Measurements from ENCODE around the gene PCDH9. TPM values are rescaled to one million over a fixed set of nuclear protein-coding genes. Genes with fewer than 3 reads are reported as not detected.

Gene PCDH9
- total and polyA plus RNA-seq, 10 of the 15 experiments (the other 5 are each of a cell fraction or from before 2014, with no cell fraction given), result 0.02 to 2.3 (median 0.05) TPM; not detected in 1

DNA sequence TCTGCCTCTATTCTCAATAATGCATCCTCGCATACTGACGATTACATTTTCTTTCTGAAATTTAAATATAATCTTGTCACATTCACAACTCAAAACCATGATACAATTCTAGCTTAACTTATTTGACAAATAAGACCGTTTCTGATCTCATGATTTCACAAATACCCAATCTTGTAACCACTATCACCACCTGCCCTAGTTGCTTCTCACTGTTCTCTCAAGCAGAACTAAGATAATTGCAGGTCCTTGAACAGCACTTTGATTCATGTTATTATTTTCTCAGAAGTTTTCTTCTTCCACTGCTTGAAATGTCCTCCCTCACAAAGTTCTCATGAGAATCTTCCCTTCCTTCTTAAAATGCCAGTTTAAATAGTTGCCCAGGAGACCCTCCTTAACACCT is 211.4 kb downstream of the PCDH9 start:
- H3K79me2 ChIP-seq (ENCODE audit: control insufficient read depth, insufficient read depth, low read length), result no peaks in the 10 kb centered on the region
- RAD21 ChIA-PET (ENCODE audit: unreplicated experiment), result no interaction called here
- ATAC-seq (no peak), FAIRE-seq (no peak), DNase-seq (ENCODE audit: low read depth, low spot score) (no peak)
- no peak overlapping the region for H3K27ac ChIP-seq (ENCODE audit: control insufficient read depth, insufficient read depth)
- intact Hi-C loops (cut with micrococcal nuclease; ENCODE audit: unreplicated experiment), result no loop called here
- H2AFZ ChIP-seq (ENCODE audit: control insufficient read depth, low read depth, low read length), result no peak overlapping the region
- CTCF ChIA-PET, result interaction anchor here (1.0 to 1.4 kb wide), 2 partner anchors 11 to 18 kb away, joined by 3 read pairs; no protein-coding TSS in a partner anchor
- H3K36me3 ChIP-seq (ENCODE audit: control insufficient read depth in 2 of 2, insufficient read depth in 2 of 2, low read length in 1 of 2), result no peaks in the 10 kb centered on the region
- H3K27me3 ChIP-seq (replicated peaks in 1 of 2; ENCODE audit: control insufficient read depth in 2 of 2, insufficient read depth in 2 of 2, low read length in 1 of 2), result no peaks in the 10 kb centered on the region
- WGBS (ENCODE audit: insufficient coverage, insufficient replicate concordance, low lambda C conversion rate, missing lambda C conversion rate), result 59% methylated on average over 3 of the region's 3 CpGs
- in situ Hi-C loops (cut with MboI), result no loop called here
- no TSS peak for BruUV-seq (replicated peaks)
- no peaks in the 10 kb centered on the region for H4K20me1 ChIP-seq (ENCODE audit: control insufficient read depth, insufficient read depth)
- H3K4me1 ChIP-seq (ENCODE audit: control insufficient read depth, insufficient read depth, low read length), result no peaks in the 10 kb centered on the region
- no peak overlapping the region for H3K9ac ChIP-seq (ENCODE audit: control insufficient read depth, insufficient read depth, low read length)
- TF ChIP-seq ZNF384 (IDR thresholded peaks at IDR 0.05; ENCODE audit: borderline replicate concordance, low read depth, low read length) (no peak), BACH1 (IDR thresholded peaks at IDR 0.05; ENCODE audit: borderline replicate concordance) (no peak), ESRRA (IDR thresholded peaks at IDR 0.05; ENCODE audit: low read length) (no peak), PAX5 (IDR thresholded peaks at IDR 0.05; ENCODE audit: borderline replicate concordance, low read depth, low read length) (no peak)
- TF ChIP-seq, protein P1, sequence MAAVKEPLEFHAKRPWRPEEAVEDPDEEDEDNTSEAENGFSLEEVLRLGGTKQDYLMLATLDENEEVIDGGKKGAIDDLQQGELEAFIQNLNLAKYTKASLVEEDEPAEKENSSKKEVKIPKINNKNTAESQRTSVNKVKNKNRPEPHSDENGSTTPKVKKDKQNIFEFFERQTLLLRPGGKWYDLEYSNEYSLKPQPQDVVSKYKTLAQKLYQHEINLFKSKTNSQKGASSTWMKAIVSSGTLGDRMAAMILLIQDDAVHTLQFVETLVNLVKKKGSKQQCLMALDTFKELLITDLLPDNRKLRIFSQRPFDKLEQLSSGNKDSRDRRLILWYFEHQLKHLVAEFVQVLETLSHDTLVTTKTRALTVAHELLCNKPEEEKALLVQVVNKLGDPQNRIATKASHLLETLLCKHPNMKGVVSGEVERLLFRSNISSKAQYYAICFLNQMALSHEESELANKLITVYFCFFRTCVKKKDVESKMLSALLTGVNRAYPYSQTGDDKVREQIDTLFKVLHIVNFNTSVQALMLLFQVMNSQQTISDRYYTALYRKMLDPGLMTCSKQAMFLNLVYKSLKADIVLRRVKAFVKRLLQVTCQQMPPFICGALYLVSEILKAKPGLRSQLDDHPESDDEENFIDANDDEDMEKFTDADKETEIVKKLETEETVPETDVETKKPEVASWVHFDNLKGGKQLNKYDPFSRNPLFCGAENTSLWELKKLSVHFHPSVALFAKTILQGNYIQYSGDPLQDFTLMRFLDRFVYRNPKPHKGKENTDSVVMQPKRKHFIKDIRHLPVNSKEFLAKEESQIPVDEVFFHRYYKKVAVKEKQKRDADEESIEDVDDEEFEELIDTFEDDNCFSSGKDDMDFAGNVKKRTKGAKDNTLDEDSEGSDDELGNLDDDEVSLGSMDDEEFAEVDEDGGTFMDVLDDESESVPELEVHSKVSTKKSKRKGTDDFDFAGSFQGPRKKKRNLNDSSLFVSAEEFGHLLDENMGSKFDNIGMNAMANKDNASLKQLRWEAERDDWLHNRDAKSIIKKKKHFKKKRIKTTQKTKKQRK (IDR thresholded peaks at IDR 0.05; ENCODE audit: low read depth, low read length), result no peak
- TF ChIP-seq, protein P2, sequence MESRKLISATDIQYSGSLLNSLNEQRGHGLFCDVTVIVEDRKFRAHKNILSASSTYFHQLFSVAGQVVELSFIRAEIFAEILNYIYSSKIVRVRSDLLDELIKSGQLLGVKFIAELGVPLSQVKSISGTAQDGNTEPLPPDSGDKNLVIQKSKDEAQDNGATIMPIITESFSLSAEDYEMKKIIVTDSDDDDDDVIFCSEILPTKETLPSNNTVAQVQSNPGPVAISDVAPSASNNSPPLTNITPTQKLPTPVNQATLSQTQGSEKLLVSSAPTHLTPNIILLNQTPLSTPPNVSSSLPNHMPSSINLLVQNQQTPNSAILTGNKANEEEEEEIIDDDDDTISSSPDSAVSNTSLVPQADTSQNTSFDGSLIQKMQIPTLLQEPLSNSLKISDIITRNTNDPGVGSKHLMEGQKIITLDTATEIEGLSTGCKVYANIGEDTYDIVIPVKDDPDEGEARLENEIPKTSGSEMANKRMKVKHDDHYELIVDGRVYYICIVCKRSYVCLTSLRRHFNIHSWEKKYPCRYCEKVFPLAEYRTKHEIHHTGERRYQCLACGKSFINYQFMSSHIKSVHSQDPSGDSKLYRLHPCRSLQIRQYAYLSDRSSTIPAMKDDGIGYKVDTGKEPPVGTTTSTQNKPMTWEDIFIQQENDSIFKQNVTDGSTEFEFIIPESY (IDR thresholded peaks at IDR 0.05), result no peak
- POLR2A ChIA-PET, result no interaction called here
- H3K9me3 ChIP-seq (replicated peaks; ENCODE audit: control insufficient read depth, insufficient read depth, low read length), result no peaks in the 10 kb centered on the region
- SMC1A ChIA-PET (ENCODE audit: uncharacterized antibody, unreplicated experiment), result interaction anchor here (1.4 kb wide), 1 partner anchor 9 kb away, joined by 7 read pairs; no protein-coding TSS in a partner anchor
- no peak overlapping the region for H3K4me3 ChIP-seq
- no peak overlapping the region for H3K4me2 ChIP-seq (ENCODE audit: control insufficient read depth, insufficient read depth)
